ENCODE results near the gene PTPRM. TPM values are rescaled to one million over a fixed set of nuclear protein-coding genes. Genes with fewer than 3 reads are reported as not detected.

Gene PTPRM
- total and polyA plus RNA-seq, 2 of the 8 experiments (the other 6 are each of a cell fraction or from before 2014, with no cell fraction given), result 4.1 to 7.0 TPM

DNA sequence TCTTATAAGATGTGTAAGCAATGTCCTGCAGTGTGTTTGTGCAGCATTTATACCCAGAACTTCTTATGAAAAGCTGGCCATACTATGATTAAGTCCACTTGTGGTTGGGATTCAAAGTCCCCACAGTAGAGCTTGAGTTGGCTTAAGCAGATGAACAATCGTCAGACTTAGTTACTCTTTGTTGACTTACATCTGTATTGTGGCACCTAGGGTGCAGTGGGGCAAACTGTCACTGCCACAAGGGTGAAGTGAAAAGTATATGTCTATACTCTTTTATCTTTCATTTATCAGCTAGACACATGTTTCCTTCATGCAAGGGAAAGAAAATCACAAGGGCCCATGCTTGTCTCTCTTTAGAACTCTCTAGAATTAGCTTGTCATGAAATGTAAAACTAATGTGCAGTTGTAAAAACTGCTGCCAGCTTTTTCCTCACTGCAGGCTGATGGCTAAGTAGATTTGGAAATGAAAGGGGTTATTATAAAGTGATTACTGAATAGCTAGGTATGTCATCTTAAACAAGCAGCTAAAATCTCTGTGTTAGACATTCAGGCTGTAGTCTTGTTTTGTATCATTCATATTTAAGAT, 474.5 kb downstream of the PTPRM start (continued):
- no peak for TF ChIP-seq HDAC2 (IDR thresholded peaks at IDR 0.05; ENCODE audit: borderline replicate concordance in 1 of 2, low read depth in 2 of 2, low read length in 2 of 2)
- no peak for TF ChIP-seq YY1 (IDR thresholded peaks at IDR 0.05; ENCODE audit: low read depth, low read length)
- TF ChIP-seq, protein P1, sequence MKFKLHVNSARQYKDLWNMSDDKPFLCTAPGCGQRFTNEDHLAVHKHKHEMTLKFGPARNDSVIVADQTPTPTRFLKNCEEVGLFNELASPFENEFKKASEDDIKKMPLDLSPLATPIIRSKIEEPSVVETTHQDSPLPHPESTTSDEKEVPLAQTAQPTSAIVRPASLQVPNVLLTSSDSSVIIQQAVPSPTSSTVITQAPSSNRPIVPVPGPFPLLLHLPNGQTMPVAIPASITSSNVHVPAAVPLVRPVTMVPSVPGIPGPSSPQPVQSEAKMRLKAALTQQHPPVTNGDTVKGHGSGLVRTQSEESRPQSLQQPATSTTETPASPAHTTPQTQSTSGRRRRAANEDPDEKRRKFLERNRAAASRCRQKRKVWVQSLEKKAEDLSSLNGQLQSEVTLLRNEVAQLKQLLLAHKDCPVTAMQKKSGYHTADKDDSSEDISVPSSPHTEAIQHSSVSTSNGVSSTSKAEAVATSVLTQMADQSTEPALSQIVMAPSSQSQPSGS (IDR thresholded peaks at IDR 0.05; ENCODE audit: low read length), result no peak
- no peak for TF ChIP-seq EGR1 (IDR thresholded peaks at IDR 0.05; ENCODE audit: borderline replicate concordance, low read depth, low read length)
- TF ChIP-seq POLR2AphosphoS5 (IDR thresholded peaks at IDR 0.05; ENCODE audit: low read depth, low read length), result no peak
- no peak for TF ChIP-seq MAFK (IDR thresholded peaks at IDR 0.05; ENCODE audit: low read depth, low read length)
